Large intestine (tissue), 3 donors: ENCODE measurements around the gene CADM1. TPM values are rescaled to one million over a fixed set of nuclear protein-coding genes. Genes with fewer than 3 reads are reported as not detected.

Source experiments
- DNase-seq, 2 donors: peaks; one replicate each; pipeline versions ENCODE4 v3.0.0 to v3.0.0-alpha.2; 2013
- H3K27ac ChIP-seq: one replicate; pipeline ENCODE4 v1.5.1; 2013; ENCODE audit warnings: low read length
- H3K27me3 ChIP-seq: 2 replicates; pipeline ENCODE4 v1.6.1; 2013; ENCODE audit warnings: low read length; ENCODE audit not compliant: control insufficient read depth, insufficient read depth
- H3K36me3 ChIP-seq: 2 replicates; pipeline ENCODE4 v1.6.1; 2013; ENCODE audit warnings: low read length; ENCODE audit not compliant: control insufficient read depth, insufficient read depth
- H3K4me1 ChIP-seq: one replicate; pipeline ENCODE4 v1.6.1; 2013; ENCODE audit warnings: low read length; ENCODE audit not compliant: control insufficient read depth, insufficient read depth
- H3K4me3 ChIP-seq: one replicate; pipeline ENCODE4 v1.5.1; 2013; ENCODE audit warnings: low read length
- H3K9me3 ChIP-seq: one replicate; pipeline ENCODE4 v1.6.1; 2013; ENCODE audit warnings: mild to moderate bottlenecking, low read depth, low read length, moderate library complexity; ENCODE audit not compliant: control insufficient read depth
- WGBS: methylation state at CpG from one replicate; pipeline ENCODE4 v1.1.5; 2013; ENCODE audit warnings: low lambda C conversion rate; ENCODE audit not compliant: insufficient coverage; 5-methylcytosine and 5-hydroxymethylcytosine counted together
- polyA plus RNA-seq: library from polyadenylated mRNA; unstranded; fragments of 120-200 nt; gene quantifications from one replicate; pipeline ENCODE4 v1.2.1, GENCODE V29; 2013

The CADM1 gene
- polyA plus RNA-seq, 1 donor = 32.7 TPM

DNA sequence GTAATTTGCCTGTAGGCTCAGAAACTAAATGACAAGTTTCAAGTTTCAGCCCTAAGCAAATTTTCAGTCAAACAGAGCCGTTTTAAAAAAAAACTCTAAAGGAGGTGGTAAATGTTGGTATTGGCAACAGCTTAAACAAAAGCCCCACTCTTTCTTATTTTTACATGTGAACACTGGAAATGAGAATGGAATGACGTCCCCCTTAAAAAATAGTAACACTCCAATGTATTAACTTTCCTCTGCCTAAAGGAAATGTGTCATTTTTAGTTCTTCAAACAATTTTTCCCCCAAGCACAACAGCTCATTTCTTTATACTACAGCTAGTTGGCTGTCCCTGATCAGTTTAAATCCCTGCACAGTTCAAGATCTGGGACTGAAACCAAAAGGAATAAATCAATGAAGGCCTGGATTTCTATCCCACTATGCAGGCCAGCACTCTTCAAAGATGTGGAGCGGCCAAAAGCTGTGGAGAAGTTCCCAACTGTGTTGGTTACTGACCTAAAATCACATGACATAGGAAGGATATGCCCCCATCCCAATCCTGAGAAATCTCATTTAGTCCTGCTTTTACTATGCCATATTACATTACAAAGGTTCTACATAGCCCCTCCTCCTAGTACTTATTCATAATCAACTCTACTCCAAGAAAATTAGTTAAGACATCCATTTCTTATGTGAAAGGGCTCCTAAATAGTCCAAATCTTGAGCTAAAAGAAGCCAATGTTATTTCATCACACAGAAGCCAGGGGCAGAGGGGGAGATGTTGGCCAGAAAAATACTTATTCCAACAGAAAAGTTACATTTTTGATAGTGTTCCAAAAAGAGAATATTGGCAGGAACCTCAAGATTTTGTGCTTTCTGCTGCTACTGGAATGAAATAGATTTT, 95.9 kb downstream of the CADM1 start:
- WGBS = 60% methylated on average over 1 of the region's 3 CpGs
- peak; percentile 25 to 32 for DNase-seq
- Histone ChIP-seq H3K9me3 (no peaks in the 10 kb centered on the region), H3K36me3 (no peaks in the 10 kb centered on the region), H3K4me3 (no peak overlapping the region), H3K27me3 (no peaks in the 10 kb centered on the region), H3K27ac (no peak overlapping the region), H3K4me1 (peaks cover 7% of the 10 kb centered on the region)

DNA sequence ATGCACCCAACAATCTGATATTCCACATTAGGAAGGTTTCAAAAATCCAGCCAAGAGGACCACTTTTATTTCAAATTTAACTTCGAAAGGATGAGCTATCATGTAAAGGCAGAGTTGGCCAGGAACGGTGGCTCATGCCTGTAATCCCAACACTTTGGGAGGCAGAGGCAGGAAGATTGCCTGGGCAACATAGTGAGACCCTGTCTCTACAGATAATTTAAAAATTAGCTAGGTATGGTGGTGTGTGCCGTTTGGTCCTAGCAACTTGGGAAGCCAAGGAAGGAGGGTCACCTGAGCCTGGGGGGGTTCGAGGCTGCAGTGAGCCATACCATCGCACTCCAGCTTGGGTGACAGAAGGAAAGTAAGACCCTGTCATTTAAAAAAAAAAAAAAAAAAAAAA, 96.7 kb downstream of the CADM1 start:
- H3K27me3 ChIP-seq = no peaks in the 10 kb centered on the region
- H3K27ac ChIP-seq = no peak overlapping the region
- no peaks in the 10 kb centered on the region for H3K9me3 ChIP-seq
- peaks cover 7% of the 10 kb centered on the region for H3K4me1 ChIP-seq
- no peaks in the 10 kb centered on the region for H3K36me3 ChIP-seq
- DNase-seq = no peak
- no peak overlapping the region for H3K4me3 ChIP-seq
- WGBS = 100% methylated on average over 1 of the region's 5 CpGs

DNA sequence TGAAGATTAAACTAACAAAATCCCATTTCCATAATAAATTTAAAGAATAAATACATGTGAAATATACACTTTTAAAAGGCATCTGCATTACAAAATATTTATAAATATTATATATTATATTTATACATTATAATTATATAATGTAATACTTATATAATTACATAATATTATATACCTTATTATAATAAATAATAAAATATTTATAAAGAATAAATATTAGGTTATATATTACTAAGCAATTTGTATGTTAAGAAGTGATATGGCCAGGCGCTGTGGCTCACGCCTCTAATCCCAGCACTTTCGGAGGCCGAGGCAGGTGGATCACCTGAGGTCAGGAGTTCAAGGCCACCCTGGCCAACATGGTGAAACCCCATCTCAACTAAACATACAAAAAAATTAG, 97.8 kb downstream of the CADM1 start:
- no peaks in the 10 kb centered on the region for H3K36me3 ChIP-seq
- no peaks in the 10 kb centered on the region for H3K27me3 ChIP-seq
- no CpG with 5 or more reads among the region's 4 CpGs for WGBS
- H3K4me3 ChIP-seq = no peak overlapping the region
- H3K4me1 ChIP-seq = peaks cover 7% of the 10 kb centered on the region
- no peak for DNase-seq
- H3K9me3 ChIP-seq = no peaks in the 10 kb centered on the region
- H3K27ac ChIP-seq = no peak overlapping the region

DNA sequence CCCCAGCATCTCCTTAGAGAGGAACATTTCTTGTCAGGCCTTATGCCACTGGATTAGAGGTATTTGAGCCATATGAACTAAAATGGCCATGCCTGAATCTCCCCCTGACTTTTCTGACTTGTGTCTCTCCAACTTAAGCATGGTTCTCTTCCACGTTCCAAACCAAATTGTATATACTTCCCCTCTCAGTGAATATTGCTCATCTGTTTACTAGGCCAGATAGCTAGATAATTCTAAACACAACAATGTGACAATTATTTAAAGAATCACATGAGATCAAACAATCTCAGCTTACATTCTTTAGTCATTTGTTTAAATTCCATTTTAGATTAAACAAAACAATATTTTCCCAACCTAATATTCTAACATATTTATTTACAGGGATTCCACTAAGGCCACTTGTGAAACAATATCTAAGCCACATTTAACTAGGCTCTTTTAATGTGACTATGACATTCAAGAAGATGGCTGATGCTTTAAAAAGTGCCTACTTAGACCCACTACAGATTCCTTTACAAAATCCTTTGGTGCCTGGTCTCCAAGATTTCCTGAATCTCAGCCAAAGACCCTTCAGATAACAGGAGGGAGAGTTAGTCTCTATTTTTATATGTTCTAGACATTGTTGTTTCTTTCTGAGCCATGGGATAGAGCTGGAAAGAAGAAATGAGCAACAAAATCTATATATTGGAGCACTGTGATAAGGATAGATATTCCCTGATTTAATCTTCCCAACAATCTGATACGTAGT, 105.7 kb downstream of the CADM1 start:
- no peak overlapping the region for H3K4me3 ChIP-seq
- H3K9me3 ChIP-seq = no peaks in the 10 kb centered on the region
- DNase-seq = no peak
- no peaks in the 10 kb centered on the region for H3K36me3 ChIP-seq
- 80% methylated on average over 1 of the region's 2 CpGs for WGBS
- H3K27ac ChIP-seq = no peak overlapping the region
- H3K27me3 ChIP-seq = no peaks in the 10 kb centered on the region
- no peaks in the 10 kb centered on the region for H3K4me1 ChIP-seq

DNA sequence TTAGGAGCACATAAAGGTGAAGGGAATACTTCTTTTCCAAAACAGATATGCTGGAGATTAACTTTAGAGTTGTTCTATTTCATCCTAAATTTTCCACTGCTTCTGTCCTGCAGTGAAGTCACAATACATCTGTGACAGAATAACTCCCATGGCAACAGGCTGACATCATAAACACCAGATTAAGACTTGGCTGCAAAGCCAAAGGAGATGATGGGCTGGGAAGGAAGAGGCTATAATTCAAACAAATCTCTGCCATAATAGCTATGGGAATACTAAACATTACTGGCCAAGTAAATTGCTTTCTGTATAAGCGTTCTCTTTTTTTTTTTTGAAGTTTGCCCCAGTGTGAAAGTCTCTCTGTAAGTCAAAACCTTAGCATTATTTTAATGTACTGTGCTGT, 107.7 kb downstream of the CADM1 start:
- no peaks in the 10 kb centered on the region for H3K4me1 ChIP-seq
- no CpG with 5 or more reads among the region's 1 CpG for WGBS
- DNase-seq = peak in 1 of 2 donors; percentile 30
- H3K9me3 ChIP-seq = no peaks in the 10 kb centered on the region
- H3K36me3 ChIP-seq = no peaks in the 10 kb centered on the region
- no peak overlapping the region for H3K4me3 ChIP-seq
- H3K27me3 ChIP-seq = no peaks in the 10 kb centered on the region
- no peak overlapping the region for H3K27ac ChIP-seq

DNA sequence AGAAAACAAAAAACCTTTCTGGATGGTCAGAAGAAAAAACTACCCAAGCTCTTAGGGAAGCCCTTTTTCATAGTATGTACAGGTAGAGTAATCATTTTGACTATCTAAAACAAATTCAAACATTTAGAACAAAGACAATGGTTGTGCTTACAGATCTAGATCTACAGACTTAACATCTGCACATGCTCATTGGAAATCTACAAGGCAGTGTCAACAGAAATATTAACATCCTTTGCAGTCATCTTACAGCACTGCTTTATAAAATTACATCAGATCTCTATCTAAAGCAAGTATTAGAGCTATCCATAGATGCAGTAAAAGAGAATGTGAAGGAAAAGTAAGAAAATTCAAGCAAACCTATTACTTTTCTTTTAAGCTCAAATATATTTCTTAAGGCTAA, 110.3 kb downstream of the CADM1 start:
- Histone ChIP-seq H3K9me3 (no peaks in the 10 kb centered on the region), H3K27me3 (no peaks in the 10 kb centered on the region), H3K4me3 (no peak overlapping the region), H3K4me1 (no peaks in the 10 kb centered on the region), H3K36me3 (no peaks in the 10 kb centered on the region), H3K27ac (no peak overlapping the region)
- no peak for DNase-seq

DNA sequence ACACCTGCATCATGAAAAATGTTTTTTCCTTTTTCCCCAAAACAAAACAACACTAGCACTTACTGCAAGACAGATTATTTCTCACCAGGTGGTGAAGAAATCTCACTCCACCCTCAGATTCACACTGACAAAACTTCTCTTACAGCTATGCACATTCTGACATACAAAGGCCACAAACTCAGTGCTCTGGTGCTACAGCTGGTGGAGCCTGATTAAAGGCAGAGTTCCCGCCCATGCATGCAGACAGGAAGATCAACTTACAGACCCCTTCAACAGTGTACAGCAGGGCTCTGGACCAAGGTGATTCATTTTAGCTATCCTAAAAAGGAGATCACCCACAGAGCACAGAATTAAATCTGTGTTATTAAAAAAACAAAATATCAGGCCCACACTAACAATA, 112.6 kb downstream of the CADM1 start:
- H3K27ac ChIP-seq = no peak overlapping the region
- H3K36me3 ChIP-seq = no peaks in the 10 kb centered on the region
- no peaks in the 10 kb centered on the region for H3K9me3 ChIP-seq
- WGBS = no CpG with 5 or more reads among the region's 1 CpG
- no peaks in the 10 kb centered on the region for H3K27me3 ChIP-seq
- no peak for DNase-seq
- H3K4me3 ChIP-seq = no peak overlapping the region
- no peaks in the 10 kb centered on the region for H3K4me1 ChIP-seq

DNA sequence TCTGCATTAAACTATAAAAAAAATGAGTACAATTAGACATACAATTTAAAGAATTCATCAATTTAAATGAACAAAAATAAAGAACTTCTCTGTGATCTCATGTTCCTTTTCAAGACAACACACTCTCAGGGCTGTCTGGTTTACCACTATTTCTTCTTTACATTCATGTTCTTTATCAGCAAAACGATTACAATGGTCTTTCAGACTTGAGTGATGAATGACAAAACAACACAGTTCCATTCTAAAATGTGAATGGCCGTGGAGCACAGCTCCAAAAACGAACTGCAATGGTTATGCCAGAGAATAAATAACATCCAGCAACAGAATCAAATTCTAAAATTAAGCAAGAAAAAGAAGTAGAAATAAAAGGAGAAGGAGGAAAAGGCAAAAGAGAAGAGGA, 113.1 kb downstream of the CADM1 start:
- WGBS = 38% methylated on average over 3 of the region's 3 CpGs
- Histone ChIP-seq H3K4me3 (no peak overlapping the region), H3K27ac (no peak overlapping the region), H3K9me3 (no peaks in the 10 kb centered on the region), H3K4me1 (no peaks in the 10 kb centered on the region), H3K27me3 (no peaks in the 10 kb centered on the region), H3K36me3 (no peaks in the 10 kb centered on the region)
- DNase-seq = no peak

DNA sequence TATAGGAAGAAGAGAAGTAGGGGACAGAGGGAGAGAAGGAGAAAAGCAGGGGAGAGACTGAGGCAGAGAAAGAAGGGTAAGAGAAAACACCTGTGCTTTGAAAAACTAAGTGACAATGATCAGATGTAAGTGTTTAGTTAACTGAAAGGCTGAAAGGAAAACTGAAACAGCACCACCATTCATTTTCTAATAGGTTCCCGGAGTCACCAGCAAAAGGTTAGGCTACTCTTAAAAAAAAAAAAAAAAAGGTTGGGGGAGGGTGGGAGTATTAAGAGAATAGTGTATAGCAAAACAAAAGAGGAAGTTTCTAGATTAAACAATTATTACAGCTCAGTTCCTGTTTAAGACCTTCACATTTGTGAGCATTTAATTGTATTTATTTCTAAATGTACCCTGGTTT, 113.8 kb downstream of the CADM1 start:
- no peaks in the 10 kb centered on the region for H3K4me1 ChIP-seq
- H3K4me3 ChIP-seq = no peak overlapping the region
- no peak overlapping the region for H3K27ac ChIP-seq
- no peaks in the 10 kb centered on the region for H3K36me3 ChIP-seq
- WGBS = 57% methylated on average over 1 of the region's 1 CpG
- DNase-seq = no peak
- H3K27me3 ChIP-seq = no peaks in the 10 kb centered on the region
- no peaks in the 10 kb centered on the region for H3K9me3 ChIP-seq

DNA sequence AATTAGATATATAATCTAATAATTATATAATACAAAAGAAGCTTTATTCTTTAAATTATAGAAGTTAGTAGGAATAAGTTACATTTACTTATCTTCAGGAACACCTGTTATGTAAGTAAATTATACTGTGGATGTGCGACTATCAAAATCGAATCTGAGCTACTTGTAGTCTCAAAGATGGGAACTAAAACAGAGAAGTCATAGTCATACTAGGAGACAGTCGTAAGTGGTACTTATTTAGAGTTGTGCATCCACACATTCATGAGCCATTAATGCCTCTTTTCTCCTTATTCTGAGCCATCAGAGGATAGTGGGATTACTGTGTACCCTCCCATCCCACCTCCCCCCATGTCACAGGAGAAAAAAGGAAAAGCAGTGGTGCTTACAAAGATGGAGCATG, 114.4 kb downstream of the CADM1 start:
- DNase-seq = no peak
- Histone ChIP-seq H3K36me3 (no peaks in the 10 kb centered on the region), H3K4me1 (no peaks in the 10 kb centered on the region), H3K27ac (no peak overlapping the region), H3K4me3 (no peak overlapping the region), H3K27me3 (no peaks in the 10 kb centered on the region), H3K9me3 (no peaks in the 10 kb centered on the region)
- 100% methylated on average over 1 of the region's 3 CpGs for WGBS

DNA sequence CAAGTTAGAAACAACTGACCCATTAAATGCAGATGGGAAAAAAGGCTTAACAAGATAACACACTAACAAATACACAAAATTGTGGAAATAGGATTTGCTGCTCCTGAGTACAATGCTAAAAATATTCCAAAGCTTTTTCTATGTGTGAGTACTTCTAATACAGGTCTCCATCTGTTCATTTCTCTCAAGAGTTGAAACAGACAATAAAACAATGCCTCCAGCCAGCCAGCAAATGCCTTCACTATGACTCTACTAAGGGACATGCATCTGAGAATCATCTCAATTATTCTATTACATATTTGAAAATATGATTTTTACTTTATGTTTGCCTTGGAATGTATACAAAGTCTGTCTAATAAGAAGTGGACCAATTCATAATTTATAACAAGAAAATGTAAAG, 119.0 kb downstream of the CADM1 start:
- Histone ChIP-seq H3K4me1 (no peaks in the 10 kb centered on the region), H3K36me3 (no peaks in the 10 kb centered on the region), H3K4me3 (no peak overlapping the region), H3K27me3 (no peaks in the 10 kb centered on the region), H3K27ac (no peak overlapping the region), H3K9me3 (no peaks in the 10 kb centered on the region)
- no peak for DNase-seq
